NCI-H187 treated with DMSO at 0.1 percent for 48 hours (cell line): ENCODE results near the gene RGS4.
"Not testable (repeated sequence)": the region's sequence is repeated elsewhere in the genome, so short reads cannot be mapped to it uniquely, and the experiment has no call there.

Experiments
- DNase-seq: peaks from one replicate; lab custom pipeline; 2025; lab: John Stamatoyannopoulos, UW

RGS4 gene

DNA sequence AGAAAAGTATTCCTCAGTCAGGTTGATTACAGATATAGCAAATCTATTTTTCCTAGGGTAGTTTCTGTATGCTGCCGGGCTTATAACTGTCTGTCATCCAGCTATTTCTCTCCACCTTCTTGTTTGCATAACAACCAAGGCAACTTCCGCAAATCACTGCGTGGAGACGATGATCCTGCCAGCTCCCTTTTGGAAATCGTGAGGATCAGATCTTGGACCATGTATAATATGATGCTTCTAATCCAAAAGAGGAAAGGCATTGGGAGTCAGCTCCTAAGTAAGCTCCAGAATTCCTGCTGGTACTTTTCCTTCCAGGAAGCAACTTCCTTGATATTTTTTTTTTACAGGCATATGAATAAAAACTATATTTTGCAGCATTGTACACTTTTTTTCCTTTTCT is 445 bp upstream of the RGS4 start:
- no peak for DNase-seq

DNA sequence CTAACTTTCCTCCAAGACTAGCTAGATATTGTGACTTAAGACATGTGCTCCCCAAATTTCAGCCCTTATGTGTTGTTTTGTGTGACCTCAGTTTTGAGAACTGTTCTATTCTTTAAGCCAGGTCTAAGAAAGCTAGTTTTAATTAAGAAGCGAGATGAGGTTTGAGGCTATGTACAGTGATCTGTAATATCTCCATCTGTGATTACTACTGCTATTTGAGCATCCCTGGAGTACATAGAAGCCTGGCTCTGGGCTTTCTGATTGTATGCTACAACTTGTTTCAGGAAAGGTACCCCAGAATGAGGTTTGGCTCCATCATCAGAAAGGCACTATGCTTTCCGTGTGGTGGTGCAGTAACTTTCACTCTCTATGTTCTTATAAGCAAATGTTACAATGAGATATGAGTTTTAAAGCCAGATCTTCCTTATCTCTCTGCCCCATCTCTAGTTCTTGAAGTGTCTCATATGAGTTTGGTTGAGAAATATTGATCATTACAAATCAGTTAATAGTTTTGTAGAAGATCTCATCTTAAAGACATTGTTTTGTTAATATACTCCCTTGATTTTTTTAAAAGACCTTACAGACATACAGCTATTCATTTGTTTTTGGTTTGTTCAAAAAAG is 605 bp downstream of the RGS4 start:
- no peak for DNase-seq

- DNase-seq: peak; percentile 47
Observed at GRCh38 chr1:163071405-163072255, 2.5 kb downstream of the RGS4 start.

DNA sequence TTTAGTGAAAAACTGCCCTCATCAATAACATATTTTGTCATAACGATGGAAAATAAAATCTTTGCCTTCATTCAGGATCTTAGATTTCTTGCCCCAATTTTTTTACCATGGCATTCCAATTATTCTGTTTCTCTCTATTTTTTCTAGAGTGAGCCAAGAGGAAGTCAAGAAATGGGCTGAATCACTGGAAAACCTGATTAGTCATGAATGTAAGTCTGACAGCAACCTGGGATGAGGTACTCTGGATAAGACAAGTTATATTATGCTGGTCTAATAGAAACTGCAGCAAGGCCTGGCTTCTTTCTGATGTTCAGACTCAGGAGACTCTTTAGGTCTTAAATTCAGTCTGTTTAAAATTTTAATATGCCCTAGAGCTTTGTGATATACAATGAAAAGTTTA is 3.5 kb downstream of the RGS4 start:
- DNase-seq: no peak

- DNase-seq: no peak
Observed at GRCh38 chr1:163074004-163074403, 4.8 kb downstream of the RGS4 start.

- DNase-seq: no peak
Observed at GRCh38 chr1:163074716-163075284, 5.6 kb downstream of the RGS4 start.

DNA sequence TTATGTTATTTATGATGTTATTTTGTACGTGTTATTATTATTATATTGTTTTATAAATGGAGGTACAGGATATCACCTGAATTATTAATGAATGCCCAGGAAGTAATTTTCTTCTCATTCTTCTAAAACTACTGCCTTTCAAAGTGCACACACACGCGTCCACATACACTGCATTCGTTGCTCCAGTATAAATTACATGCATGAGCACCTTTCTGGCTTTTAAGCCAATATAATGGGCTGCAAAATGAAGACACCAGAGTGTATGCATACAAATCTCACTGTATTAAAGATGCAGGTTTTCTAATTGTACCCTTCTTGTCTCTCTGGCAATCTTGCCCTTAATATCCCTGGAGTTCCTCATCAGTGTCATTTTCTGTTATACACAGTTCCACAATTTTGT is 6.9 kb downstream of the RGS4 start:
- no peak for DNase-seq

DNA sequence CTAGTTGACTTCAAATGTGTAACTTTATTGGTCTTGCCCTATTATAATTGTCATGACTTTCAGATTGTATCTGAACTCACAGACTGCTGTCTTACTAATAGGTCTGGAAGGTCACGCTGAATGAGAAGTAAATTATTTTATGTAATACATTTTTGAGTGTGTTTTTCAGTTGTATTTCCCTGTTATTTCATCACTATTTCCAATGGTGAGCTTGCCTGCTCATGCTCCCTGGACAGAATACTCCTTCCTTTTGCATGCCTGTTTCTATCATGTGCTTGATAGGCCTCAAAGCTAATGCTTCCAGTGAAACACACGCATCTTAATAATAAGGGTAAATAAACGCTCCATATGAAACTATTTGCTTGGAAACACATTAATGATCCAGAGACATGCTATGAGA is 7.3 kb downstream of the RGS4 start:
- DNase-seq: no peak

DNA sequence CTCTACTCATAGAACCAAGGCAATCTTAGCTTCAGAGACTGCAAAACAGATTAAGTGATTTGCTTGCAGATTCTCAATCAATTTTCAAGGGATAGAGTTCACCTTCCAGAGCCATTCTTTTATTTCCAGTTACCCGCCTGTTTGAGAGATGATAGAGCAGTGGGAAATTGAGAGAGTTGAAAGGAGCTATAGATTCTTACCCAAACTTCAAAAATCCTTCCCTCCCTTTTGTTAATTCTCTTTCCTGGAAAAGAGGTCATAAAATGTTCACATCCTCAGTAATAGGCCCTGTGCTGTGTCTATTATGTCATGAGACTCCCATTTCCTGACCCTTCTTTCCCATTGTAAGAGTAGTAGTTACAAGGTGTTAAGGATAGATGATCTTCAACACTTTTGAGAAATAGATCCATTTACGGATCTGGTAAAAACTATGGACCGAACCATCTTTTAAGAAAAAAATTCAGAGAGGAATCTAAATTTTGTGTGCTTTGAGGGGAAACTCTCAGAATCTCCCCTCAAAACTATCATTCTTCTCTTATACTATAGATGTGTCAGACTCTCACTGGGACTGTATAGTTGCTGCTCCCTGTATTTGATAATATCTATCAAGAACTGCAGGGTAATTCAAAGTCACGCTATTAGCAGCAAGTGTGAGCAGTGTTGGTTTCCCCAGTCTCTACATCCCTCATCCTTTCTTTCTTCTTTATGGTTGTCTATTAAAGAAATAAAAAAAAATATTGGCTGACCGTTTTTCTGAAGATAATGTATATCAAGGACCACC is 8.0 kb downstream of the RGS4 start:
- DNase-seq: no peak

GRCh38 chr1:163082971-163083370 is 13.8 kb downstream of the RGS4 start:
- DNase-seq: no peak

- no peak for DNase-seq
Observed at GRCh38 chr1:163083690-163084089, 14.5 kb downstream of the RGS4 start.

GRCh38 chr1:163084330-163084729 is 15.2 kb downstream of the RGS4 start:
- no peak for DNase-seq

- DNase-seq: no peak
Observed at GRCh38 chr1:163085041-163085903, 16.1 kb downstream of the RGS4 start.

DNA sequence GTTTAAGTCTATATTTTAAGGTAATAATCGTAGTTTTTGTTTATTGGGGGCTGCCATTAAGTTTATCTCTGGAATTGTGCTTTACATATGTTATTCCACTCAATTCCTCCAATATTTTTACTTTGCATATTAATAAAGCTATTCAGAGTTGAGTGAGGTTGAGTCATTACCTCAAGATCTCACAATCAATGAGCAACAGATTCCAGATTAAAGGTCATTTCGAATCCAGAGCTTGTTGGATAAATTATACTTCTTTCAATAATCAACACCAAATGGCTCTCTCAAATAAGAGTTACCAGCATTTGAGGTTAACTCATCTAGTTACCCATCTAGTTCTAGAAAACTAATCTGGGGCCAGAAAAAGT is 16.7 kb downstream of the RGS4 start:
- no peak for DNase-seq

DNA sequence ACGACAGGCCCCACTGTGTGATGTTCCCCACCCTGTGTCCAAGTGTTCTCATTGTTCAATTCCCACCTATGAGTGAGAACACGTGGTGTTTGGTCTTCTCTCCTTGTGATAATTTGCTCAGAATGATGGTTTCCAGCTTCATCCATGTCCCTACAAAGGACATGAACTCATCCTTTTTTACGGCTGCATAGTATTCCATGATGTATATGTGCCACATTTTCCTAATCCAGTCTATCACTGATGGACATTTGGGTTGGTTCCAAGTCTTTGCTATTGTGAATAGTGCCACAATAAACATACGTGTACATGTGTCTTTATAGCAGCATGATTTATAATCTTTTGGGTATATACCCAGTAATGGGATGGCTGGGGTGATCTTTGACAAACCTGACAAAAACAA is 20.0 kb downstream of the RGS4 start:
- DNase-seq: not testable (repeated sequence)

DNA sequence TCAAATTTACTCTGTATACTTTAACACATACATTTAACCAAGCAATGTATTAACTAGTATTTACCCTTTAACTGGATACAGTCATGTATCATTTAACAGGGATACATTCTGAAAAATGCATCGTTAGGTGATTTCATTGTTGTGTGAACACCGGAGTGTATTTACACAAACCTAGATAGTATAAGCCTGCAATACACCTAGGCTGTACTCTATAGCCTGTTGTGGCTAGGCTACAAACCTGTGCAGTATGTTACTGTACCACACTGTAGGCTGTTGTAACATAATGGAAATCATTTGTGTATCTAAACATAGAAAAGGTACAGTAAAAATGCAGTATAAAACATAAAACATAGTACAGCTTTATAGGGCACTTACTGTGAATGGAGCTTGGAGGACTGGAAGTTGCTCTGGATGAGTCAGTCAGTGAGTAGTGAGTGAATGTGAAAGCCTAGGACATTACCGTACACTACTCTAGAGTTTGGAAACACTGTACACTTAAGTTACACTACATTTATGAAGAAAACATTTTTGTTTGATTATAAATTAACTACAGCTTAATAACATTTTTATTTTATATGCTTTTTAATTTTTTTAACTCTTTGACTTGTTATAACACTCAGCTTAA is 21.3 kb downstream of the RGS4 start:
- DNase-seq: no peak

- no peak for DNase-seq
Observed at GRCh38 chr1:163093169-163093568, 24.0 kb downstream of the RGS4 start.

- DNase-seq: no peak
Observed at GRCh38 chr1:163093579-163093978, 24.4 kb downstream of the RGS4 start.

GRCh38 chr1:163094182-163094581 is 25.0 kb downstream of the RGS4 start:
- no peak for DNase-seq

DNA sequence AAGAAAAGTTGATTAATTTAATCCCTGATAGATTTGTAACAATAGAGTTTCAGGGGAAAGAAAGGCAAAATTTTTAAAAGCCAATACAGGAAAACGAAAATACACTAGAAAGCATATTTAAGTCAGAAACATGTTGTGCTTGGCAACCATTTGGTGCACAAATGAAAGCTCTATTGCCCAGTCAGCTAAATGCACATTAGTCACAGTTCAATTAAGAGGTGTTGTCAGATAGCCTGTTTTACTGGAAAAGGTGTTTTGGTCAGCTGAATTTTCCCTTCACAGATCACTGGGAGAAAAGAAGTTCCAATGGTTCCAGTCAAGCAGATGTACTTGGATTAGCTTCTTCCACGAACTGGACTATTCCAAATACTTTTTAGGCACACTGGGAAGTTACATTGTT is 25.4 kb downstream of the RGS4 start:
- no peak for DNase-seq

GRCh38 chr1:163095213-163095612 is 26.1 kb downstream of the RGS4 start:
- DNase-seq: no peak
